Thyroid gland (tissue), 4 donors: ENCODE measurements around the gene NIPAL3.

Experiments used
- CTCF ChIP-seq, 6 experiments: fragments of 200-600 bp in 3 of 6; fragments of 450-650 bp in 3 of 6; sonication (generic) in 3 of 6; IDR thresholded peaks; one replicate each; pipeline ENCODE4 v1.5.1; 2016 to 2019; ENCODE audit warnings: antibody characterized with exemption in 6 of 6, mild to moderate bottlenecking in 2 of 6, inconsistent platforms in 1 of 6, moderate library complexity in 1 of 6
- POLR2A ChIP-seq, 2 donors: fragments of 450-650 bp; IDR thresholded peaks; one replicate each; pipeline ENCODE4 v1.6.1; 2017; ENCODE audit warnings: antibody characterized with exemption in 2 of 2, mild to moderate bottlenecking in 2 of 2, moderate library complexity in 1 of 2

- TF ChIP-seq CTCF (IDR thresholded peaks at IDR 0.05) = no peak
- no peak for TF ChIP-seq POLR2A (IDR thresholded peaks at IDR 0.05)
These were observed 93.3 kb downstream of the NIPAL3 start for GRCh38 chr1:24508911-24509310.
